SK-N-SH (cell line): ENCODE data around the gene LOC128125822.

ENCODE experiments used
- CTCF ChIA-PET: fragments of 300-600, 350-600 bp; formaldehyde crosslinking; extraction: SDS; loops from one replicate; lab custom pipeline; 2021; lab: Yijun Ruan, JAX
- POLR2A ChIA-PET: fragments of 350-600 bp; sonication (Branson Sonifier 250); formaldehyde crosslinking; extraction: SDS; loops from one replicate; lab custom pipeline; 2020; ENCODE audit warnings: antibody characterized with exemption, inconsistent platforms; lab: Yijun Ruan, JAX
- DNase-seq: peaks from one replicate; pipeline ENCODE4 v3.0.0; 2012
- H2AFZ ChIP-seq: fragments of 200-600 bp; sonication (generic); 2 replicates; pipeline ENCODE4 v1.8.1; 2016; ENCODE audit warnings: antibody characterized with exemption, mild to moderate bottlenecking, low read depth
- H3F3A ChIP-seq: fragments of 200-600 bp; sonication (generic); replicated peaks from 2 replicates; pipeline ENCODE3; 2016; ENCODE audit warnings: antibody characterized with exemption, mild to moderate bottlenecking; ENCODE audit not compliant: insufficient read depth
- H3K27ac ChIP-seq, 2 experiments: fragments of 200-500 bp in 1 of 2; fragments of 200-600 bp in 1 of 2; sonication (Bioruptor generic) in 1 of 2; sonication (generic), shearing (Covaris generic) in 1 of 2; 2 replicates each; pipeline versions ENCODE4 v1.5.1 to v1.6.1; 2014 to 2016; ENCODE audit warnings: low read depth in 2 of 2, inconsistent platforms in 1 of 2, low read length in 1 of 2, mild to moderate bottlenecking in 1 of 2, mixed read lengths in 1 of 2
- H3K27me3 ChIP-seq: fragments of 200-600 bp; sonication (generic), shearing (Covaris generic); 2 replicates; pipeline ENCODE4 v1.6.1; 2016; ENCODE audit warnings: mixed run types; ENCODE audit not compliant: insufficient read depth
- H3K36me3 ChIP-seq, 2 experiments: fragments of 200-500 bp in 1 of 2; fragments of 200-600 bp in 1 of 2; sonication (Bioruptor generic) in 1 of 2; sonication (generic) in 1 of 2; replicated peaks in 1 of 2; 2 replicates each; pipeline versions ENCODE3 to v1.5.1; 2014 to 2016; ENCODE audit warnings: low read length in 1 of 2, mild to moderate bottlenecking in 1 of 2; ENCODE audit not compliant: insufficient read depth in 2 of 2, control insufficient read depth in 1 of 2
- H3K4me1 ChIP-seq, 2 experiments: fragments of 200-500 bp in 1 of 2; fragments of 200-600 bp in 1 of 2; sonication (Bioruptor generic) in 1 of 2; sonication (generic), shearing (Covaris generic) in 1 of 2; 2 replicates each; pipeline versions ENCODE4 v1.5.1 to v1.6.1; 2014 to 2016; ENCODE audit warnings: low read depth in 1 of 2, low read length in 1 of 2, mixed run types in 1 of 2; ENCODE audit not compliant: insufficient read depth in 2 of 2, control insufficient read depth in 1 of 2
- H3K4me2 ChIP-seq: fragments of 200-600 bp; sonication (generic), shearing (Covaris generic); 2 replicates; pipeline ENCODE4 v1.6.1; 2017; ENCODE audit warnings: mixed run types
- H3K4me3 ChIP-seq, 2 experiments: fragments of 200-500 bp in 1 of 2; fragments of 200-600 bp in 1 of 2; sonication (Bioruptor generic) in 1 of 2; sonication (generic), shearing (Covaris generic) in 1 of 2; 2 replicates each; pipeline versions ENCODE4 v1.5.1 to v1.8.1; 2014 to 2016; ENCODE audit warnings: low read depth in 2 of 2, inconsistent platforms in 1 of 2, low read length in 1 of 2, mild to moderate bottlenecking in 1 of 2, mixed read lengths in 1 of 2, moderate library complexity in 1 of 2
- H3K79me2 ChIP-seq: fragments of 200-600 bp; sonication (generic); 2 replicates; pipeline ENCODE4 v1.8.1; 2017; ENCODE audit warnings: mild to moderate bottlenecking; ENCODE audit not compliant: insufficient read depth
- H3K9ac ChIP-seq: fragments of 200-600 bp; sonication (generic); 2 replicates; pipeline ENCODE4 v1.6.1; 2017; ENCODE audit warnings: mixed run types
- H3K9me2 ChIP-seq: fragments of 200-600 bp; sonication (generic); 2 replicates; pipeline ENCODE4 v1.6.1; 2017; ENCODE audit warnings: mixed run types
- H3K9me3 ChIP-seq: fragments of 200-600 bp; sonication (generic); 2 replicates; pipeline ENCODE4 v1.6.1; 2017; ENCODE audit warnings: mixed run types, mild to moderate bottlenecking, moderate library complexity
- H4K20me1 ChIP-seq: fragments of 200-600 bp; sonication (generic); 2 replicates; pipeline ENCODE4 v1.6.1; 2017; ENCODE audit warnings: mild to moderate bottlenecking, mixed run types; ENCODE audit not compliant: insufficient read depth
- CHD2 ChIP-seq: fragments of 150-350 bp; IDR thresholded peaks from 2 replicates; pipeline ENCODE4 v1.6.1; 2018; ENCODE audit warnings: low read length; ENCODE audit not compliant: partially characterized antibody
- CTCF ChIP-seq: fragments of 200-600 bp; sonication (generic); IDR thresholded peaks from 2 replicates; pipeline ENCODE4 v1.6.1; 2017; ENCODE audit warnings: antibody characterized with exemption, mild to moderate bottlenecking, moderate library complexity
- EP300 ChIP-seq, 2 experiments: IDR thresholded peaks; 2 replicates each; pipeline versions ENCODE4 v1.4.0 to v1.6.1; 2012; ENCODE audit warnings: borderline replicate concordance in 1 of 2, low read depth in 1 of 2, low read length in 1 of 2
- EZH2phosphoT487 ChIP-seq: fragments of 200-600 bp; sonication (generic); IDR thresholded peaks from 2 replicates; pipeline ENCODE4 v1.6.1; 2017; ENCODE audit warnings: low read depth, mixed run types, mild to moderate bottlenecking, antibody characterized with exemption, moderate library complexity, borderline replicate concordance
- FOSL2 ChIP-seq: IDR thresholded peaks from 2 replicates; pipeline ENCODE4 v1.4.0; 2012; ENCODE audit warnings: low read depth, mild to moderate bottlenecking, moderate library complexity, borderline replicate concordance
- FOXJ3 ChIP-seq: sonication (generic); formaldehyde crosslinking; IDR thresholded peaks from 2 replicates; pipeline ENCODE4 v1.5.1; 2020; ENCODE audit warnings: mild to moderate bottlenecking, missing genetic modification reagents
- MAX ChIP-seq: IDR thresholded peaks from 2 replicates; pipeline ENCODE4 v1.4.0; 2012; ENCODE audit warnings: low read depth
- POLR2AphosphoS5 ChIP-seq: IDR thresholded peaks from 2 replicates; pipeline ENCODE4 v1.6.1; 2012; ENCODE audit warnings: low read depth, low read length
- RAD21 ChIP-seq: IDR thresholded peaks from 2 replicates; pipeline ENCODE4 v1.6.1; 2012; ENCODE audit warnings: mild to moderate bottlenecking, low read length
- SIN3A ChIP-seq: IDR thresholded peaks from 2 replicates; pipeline ENCODE4 v1.6.1; 2012; ENCODE audit warnings: low read depth, mild to moderate bottlenecking, low read length, moderate library complexity, borderline replicate concordance
- SMC3 ChIP-seq: IDR thresholded peaks from 2 replicates; pipeline ENCODE4 v1.6.1; 2012; ENCODE audit warnings: low read depth, low read length, improper control_type of control experiment
- TAF1 ChIP-seq: IDR thresholded peaks from 2 replicates; pipeline ENCODE4 v1.6.1; 2012; ENCODE audit warnings: low read depth, mild to moderate bottlenecking, low read length, moderate library complexity, borderline replicate concordance
- USF1 ChIP-seq: IDR thresholded peaks from 2 replicates; pipeline ENCODE4 v1.4.0; 2012; ENCODE audit warnings: low read depth, borderline replicate concordance
- YY1 ChIP-seq: IDR thresholded peaks from 2 replicates; pipeline ENCODE4 v1.4.0; 2012; ENCODE audit warnings: low read depth, mild to moderate bottlenecking
- TF ChIP-seq, protein P1 (sequence below): IDR thresholded peaks from 2 replicates; pipeline ENCODE4 v1.4.0; 2012; ENCODE audit warnings: low read depth, borderline replicate concordance
- TF ChIP-seq, protein P2 (sequence below): IDR thresholded peaks from 2 replicates; pipeline ENCODE4 v1.6.1; 2012; ENCODE audit warnings: mild to moderate bottlenecking, low read depth, low read length, moderate library complexity
- TF ChIP-seq, protein P3 (sequence below): IDR thresholded peaks from 2 replicates; pipeline ENCODE4; 2012

Gene LOC128125822

DNA sequence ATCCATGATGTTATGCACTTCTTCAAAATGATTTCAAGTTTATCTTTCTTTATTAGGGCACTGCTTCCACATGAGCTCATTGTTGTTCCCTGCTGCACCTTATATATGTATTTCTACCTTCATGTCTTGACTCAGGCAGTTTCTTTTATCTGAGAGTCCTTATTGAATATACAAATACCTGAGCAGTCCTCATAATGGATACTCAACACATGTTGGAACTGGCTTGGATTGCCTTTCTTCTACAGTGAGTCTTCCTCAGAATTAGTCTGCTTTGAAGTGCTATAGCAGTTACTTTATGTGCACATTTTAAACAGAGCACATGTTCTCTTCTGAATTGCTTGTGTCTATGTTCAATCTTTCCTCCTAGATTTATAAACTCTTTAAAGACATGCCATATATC lies 45.3 kb upstream of the LOC128125822 start:
- no peaks in the 10 kb centered on the region for H4K20me1 ChIP-seq
- no peak overlapping the region for H3K4me3 ChIP-seq
- ChIA-PET CTCF (no interaction called here), POLR2A (no interaction called here)
- H3K27ac ChIP-seq: peak overlapping the region in 1 of 2 experiments; percentile 76; a peak in 3 of 4 replicates
- no peak overlapping the region for H3K4me2 ChIP-seq
- TF ChIP-seq TAF1: no peak
- TF ChIP-seq, protein P1, sequence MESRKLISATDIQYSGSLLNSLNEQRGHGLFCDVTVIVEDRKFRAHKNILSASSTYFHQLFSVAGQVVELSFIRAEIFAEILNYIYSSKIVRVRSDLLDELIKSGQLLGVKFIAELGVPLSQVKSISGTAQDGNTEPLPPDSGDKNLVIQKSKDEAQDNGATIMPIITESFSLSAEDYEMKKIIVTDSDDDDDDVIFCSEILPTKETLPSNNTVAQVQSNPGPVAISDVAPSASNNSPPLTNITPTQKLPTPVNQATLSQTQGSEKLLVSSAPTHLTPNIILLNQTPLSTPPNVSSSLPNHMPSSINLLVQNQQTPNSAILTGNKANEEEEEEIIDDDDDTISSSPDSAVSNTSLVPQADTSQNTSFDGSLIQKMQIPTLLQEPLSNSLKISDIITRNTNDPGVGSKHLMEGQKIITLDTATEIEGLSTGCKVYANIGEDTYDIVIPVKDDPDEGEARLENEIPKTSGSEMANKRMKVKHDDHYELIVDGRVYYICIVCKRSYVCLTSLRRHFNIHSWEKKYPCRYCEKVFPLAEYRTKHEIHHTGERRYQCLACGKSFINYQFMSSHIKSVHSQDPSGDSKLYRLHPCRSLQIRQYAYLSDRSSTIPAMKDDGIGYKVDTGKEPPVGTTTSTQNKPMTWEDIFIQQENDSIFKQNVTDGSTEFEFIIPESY: no peak
- no peak for TF ChIP-seq SIN3A
- no peak for TF ChIP-seq POLR2AphosphoS5
- no peak for TF ChIP-seq FOSL2
- no peak for TF ChIP-seq MAX
- no peak for TF ChIP-seq EP300 (IDR thresholded peaks at IDR 0.05; ENCODE audit: borderline replicate concordance in 1 of 2, low read depth in 1 of 2, low read length in 1 of 2)
- TF ChIP-seq, protein P2, sequence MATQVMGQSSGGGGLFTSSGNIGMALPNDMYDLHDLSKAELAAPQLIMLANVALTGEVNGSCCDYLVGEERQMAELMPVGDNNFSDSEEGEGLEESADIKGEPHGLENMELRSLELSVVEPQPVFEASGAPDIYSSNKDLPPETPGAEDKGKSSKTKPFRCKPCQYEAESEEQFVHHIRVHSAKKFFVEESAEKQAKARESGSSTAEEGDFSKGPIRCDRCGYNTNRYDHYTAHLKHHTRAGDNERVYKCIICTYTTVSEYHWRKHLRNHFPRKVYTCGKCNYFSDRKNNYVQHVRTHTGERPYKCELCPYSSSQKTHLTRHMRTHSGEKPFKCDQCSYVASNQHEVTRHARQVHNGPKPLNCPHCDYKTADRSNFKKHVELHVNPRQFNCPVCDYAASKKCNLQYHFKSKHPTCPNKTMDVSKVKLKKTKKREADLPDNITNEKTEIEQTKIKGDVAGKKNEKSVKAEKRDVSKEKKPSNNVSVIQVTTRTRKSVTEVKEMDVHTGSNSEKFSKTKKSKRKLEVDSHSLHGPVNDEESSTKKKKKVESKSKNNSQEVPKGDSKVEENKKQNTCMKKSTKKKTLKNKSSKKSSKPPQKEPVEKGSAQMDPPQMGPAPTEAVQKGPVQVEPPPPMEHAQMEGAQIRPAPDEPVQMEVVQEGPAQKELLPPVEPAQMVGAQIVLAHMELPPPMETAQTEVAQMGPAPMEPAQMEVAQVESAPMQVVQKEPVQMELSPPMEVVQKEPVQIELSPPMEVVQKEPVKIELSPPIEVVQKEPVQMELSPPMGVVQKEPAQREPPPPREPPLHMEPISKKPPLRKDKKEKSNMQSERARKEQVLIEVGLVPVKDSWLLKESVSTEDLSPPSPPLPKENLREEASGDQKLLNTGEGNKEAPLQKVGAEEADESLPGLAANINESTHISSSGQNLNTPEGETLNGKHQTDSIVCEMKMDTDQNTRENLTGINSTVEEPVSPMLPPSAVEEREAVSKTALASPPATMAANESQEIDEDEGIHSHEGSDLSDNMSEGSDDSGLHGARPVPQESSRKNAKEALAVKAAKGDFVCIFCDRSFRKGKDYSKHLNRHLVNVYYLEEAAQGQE: no peak
- TF ChIP-seq FOXJ3: no peak
- TF ChIP-seq YY1: no peak
- no peak for TF ChIP-seq CHD2
- no peak for TF ChIP-seq EZH2phosphoT487
- no peak for TF ChIP-seq USF1
- TF ChIP-seq, protein P3, sequence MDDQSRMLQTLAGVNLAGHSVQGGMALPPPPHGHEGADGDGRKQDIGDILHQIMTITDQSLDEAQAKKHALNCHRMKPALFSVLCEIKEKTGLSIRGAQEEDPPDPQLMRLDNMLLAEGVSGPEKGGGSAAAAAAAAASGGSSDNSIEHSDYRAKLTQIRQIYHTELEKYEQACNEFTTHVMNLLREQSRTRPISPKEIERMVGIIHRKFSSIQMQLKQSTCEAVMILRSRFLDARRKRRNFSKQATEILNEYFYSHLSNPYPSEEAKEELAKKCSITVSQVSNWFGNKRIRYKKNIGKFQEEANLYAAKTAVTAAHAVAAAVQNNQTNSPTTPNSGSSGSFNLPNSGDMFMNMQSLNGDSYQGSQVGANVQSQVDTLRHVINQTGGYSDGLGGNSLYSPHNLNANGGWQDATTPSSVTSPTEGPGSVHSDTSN: no peak
- TF ChIP-seq CTCF: no peak
- TF ChIP-seq RAD21: no peak
- TF ChIP-seq SMC3: no peak
- TF ChIP-seq, all 33 proteins: peak for 0
- Histone ChIP-seq H3K36me3 (no peaks in the 10 kb centered on the region), H3F3A (peaks cover 7% of the 10 kb centered on the region), H3K9me2 (no peaks in the 10 kb centered on the region), H3K27me3 (no peaks in the 10 kb centered on the region), H3K9ac (no peak overlapping the region; the same call in 1 of the 2 replicates), H3K9me3 (no peaks in the 10 kb centered on the region), H3K4me1 (peaks cover 0 to 11% of the 10 kb centered on the region in 2 experiments; a peak in 2 of 4 replicates), H2AFZ (no peak overlapping the region), H3K79me2 (no peaks in the 10 kb centered on the region)
- no peak for DNase-seq
